ENCODE data around the gene USP12.

DNA sequence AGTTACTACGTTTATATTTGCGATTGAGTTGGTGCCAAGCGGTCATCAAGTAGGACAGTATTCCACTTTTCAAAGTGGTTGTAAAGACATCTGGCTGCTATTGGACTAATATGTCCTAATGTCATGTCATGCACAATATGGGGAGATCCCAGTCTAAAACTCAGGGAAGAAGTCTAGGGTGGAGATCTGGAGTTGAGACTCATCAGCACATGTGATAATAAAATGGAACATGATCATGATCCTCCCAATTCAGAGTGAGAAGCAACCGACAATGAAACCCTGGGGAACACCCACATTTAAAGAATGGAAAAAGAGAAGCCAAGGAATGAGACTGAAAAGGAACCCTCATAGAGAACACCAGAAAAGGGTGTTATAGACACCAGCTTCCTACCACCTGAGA is 80.2 kb downstream of the USP12 start:
- TF ChIP-seq, protein P1, sequence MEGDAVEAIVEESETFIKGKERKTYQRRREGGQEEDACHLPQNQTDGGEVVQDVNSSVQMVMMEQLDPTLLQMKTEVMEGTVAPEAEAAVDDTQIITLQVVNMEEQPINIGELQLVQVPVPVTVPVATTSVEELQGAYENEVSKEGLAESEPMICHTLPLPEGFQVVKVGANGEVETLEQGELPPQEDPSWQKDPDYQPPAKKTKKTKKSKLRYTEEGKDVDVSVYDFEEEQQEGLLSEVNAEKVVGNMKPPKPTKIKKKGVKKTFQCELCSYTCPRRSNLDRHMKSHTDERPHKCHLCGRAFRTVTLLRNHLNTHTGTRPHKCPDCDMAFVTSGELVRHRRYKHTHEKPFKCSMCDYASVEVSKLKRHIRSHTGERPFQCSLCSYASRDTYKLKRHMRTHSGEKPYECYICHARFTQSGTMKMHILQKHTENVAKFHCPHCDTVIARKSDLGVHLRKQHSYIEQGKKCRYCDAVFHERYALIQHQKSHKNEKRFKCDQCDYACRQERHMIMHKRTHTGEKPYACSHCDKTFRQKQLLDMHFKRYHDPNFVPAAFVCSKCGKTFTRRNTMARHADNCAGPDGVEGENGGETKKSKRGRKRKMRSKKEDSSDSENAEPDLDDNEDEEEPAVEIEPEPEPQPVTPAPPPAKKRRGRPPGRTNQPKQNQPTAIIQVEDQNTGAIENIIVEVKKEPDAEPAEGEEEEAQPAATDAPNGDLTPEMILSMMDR (IDR thresholded peaks at IDR 0.05): no peak
- TF ChIP-seq POLR2A (IDR thresholded peaks at IDR 0.05): no peak
- TF ChIP-seq POLR2AphosphoS5 (IDR thresholded peaks at IDR 0.05): no peak

All from prostate gland (tissue), 2 donors.